ENCODE measurements around the gene HSFX3.

GRCh38 chrX:149540131-149540620 lies 9.5 kb downstream of the HSFX3 start:
- no peak for TF ChIP-seq CTCF (IDR thresholded peaks at IDR 0.05; ENCODE audit: insufficient read depth, low read length, poor library complexity, severe bottlenecking)
- TF ChIP-seq EZH2phosphoT487 (conservative IDR thresholded peaks at IDR 0.05; ENCODE audit: low read length) = no peak
